H4 (cell line): ENCODE results near the gene CTNNA1. TPM values are rescaled to one million over a fixed set of nuclear protein-coding genes. Genes with fewer than 3 reads are reported as not detected.
"Not testable (repeated sequence)": the region's sequence is repeated elsewhere in the genome, so short reads cannot be mapped to it uniquely, and the experiment has no call there.

Experiments
- DNase-seq: peaks from one replicate; pipeline ENCODE4 v3.0.0-alpha.2; 2015; ENCODE audit warnings: low spot score
- total RNA-seq: library from RNA; depleted of rRNA; stranded (reverse); fragments of >200 nt; shearing (Covaris generic); gene quantifications from 2 replicates; pipeline ENCODE4 v1.2.3, GENCODE V29; 2014

The CTNNA1 gene
- total RNA-seq, 1 experiment from 2014 or later = 228 TPM

DNA sequence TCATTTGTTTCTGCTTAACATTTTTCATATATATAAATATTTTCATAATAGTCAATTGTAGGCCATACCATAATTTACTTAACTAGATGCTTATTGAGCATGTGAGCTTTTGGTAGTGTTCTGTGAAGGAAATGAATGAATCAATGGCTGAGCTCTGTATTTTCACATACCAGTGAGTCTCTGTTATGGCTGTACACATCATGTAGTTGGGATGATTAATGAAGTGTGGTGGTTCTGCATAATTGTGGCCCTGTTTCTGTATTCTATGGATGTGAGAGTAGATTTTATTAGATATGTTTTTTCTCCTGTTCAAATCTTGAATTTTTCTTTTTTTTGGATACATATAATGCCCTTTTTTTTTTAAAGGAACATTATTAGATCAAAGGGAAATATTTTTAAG, 56.2 kb downstream of the CTNNA1 start:
- DNase-seq = no peak

DNA sequence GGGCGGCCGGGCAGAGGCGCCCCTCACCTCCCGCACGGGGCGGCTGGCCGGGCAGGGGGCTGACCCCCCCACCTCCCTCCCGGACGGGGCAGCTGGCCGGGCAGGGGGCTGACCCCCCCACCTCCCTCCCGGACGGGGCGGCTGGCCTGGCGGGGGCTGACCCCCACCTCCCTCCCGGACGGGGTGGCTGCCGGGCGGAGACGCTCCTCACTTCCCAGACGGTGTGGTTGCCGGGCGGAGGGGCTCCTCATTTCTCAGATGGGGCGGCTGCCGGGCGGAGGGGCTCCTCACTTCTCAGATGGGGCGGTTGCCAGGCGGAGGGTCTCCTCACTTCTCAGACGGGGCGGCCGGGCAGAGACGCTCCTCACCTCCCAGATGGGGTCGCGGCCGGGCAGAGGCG, 57.6 kb downstream of the CTNNA1 start:
- not testable (repeated sequence) for DNase-seq

DNA sequence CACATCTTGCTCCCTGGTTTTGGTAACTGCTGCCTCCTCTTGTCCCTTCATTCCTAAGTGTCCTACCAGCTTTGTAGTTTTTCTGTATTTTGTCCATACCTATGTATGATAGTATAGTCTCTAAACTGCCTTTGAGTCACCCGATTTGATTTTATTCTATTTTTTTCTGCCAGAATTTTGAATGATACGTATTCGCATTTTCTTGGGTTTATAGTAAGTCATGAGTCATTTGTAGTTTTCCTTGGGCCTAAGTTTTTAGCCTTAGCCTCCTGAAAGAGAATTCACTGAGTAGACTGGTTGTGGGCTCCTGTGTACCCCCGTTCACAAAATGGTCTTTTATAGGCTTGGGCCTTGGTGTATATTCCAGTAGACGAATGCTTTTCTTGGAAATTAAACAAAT, 62.3 kb downstream of the CTNNA1 start:
- DNase-seq = no peak

DNA sequence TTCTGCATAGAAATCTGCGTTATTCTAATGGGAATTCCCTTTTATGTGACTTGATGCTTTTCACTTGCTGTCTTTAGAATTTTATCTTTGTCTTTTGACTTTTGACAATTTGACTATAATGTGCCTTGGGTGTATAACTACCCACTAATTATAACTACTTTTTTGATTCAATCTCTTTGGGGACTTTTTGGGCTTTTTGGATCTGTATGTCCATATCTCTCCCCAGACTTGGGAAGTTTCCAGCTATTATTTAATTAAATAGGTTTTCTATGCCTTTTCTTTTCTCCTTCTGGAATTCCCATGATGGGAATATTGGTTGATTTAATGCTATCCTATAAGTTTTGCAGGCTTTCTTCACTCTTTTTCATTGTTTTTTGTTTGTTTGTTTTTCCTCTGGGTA, 64.0 kb downstream of the CTNNA1 start:
- DNase-seq = no peak

DNA sequence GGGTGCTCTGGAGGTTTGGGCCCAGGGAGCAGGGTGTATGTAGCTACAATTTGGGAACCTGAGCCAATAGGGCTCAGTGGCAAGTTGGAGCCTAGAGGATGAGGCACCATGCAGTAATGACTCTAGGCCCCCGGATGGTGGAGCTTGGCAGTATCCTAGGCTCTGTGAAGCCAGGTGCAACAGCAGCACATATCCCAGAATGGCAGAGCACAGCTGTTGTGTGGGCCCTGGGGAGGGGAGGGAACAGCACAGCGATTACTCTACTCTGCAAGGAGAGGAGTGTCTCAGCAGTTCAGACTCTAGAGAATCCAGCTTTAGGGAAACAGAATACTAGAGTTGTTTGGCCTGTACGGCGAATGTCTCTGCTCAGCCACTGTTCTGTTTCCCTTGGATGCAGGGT, 65.9 kb downstream of the CTNNA1 start:
- no peak for DNase-seq

DNA sequence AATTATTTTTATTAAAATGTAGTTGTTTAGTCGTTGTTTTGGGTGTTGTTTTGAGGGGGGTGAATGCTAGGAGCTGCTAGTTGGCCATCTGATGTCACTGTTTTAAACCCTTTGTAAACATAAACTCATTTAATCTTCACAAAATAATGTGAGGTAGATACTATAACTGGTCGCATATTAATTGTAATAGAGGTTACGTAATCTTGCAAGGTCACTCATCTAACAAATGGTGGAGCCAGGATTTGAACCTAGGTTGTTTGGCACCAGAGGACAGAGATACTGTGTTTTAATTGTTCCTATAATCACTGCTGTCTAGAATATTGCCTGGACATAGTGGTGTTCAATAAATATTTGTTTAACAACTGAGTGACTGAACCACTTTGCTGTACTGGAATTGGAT, 67.5 kb downstream of the CTNNA1 start:
- no peak for DNase-seq

DNA sequence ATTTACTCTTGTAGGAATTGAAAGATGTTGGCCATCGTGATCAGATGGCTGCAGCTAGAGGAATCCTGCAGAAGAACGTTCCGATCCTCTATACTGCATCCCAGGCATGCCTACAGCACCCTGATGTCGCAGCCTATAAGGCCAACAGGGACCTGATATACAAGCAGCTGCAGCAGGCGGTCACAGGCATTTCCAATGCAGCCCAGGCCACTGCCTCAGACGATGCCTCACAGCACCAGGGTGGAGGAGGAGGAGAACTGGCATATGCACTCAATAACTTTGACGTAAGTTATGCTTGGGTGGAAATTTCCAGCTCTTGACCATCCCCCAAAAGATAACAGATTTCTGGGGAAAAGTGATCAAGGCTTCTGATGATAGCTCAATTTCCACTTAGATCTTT, 71.3 kb downstream of the CTNNA1 start:
- DNase-seq = no peak

DNA sequence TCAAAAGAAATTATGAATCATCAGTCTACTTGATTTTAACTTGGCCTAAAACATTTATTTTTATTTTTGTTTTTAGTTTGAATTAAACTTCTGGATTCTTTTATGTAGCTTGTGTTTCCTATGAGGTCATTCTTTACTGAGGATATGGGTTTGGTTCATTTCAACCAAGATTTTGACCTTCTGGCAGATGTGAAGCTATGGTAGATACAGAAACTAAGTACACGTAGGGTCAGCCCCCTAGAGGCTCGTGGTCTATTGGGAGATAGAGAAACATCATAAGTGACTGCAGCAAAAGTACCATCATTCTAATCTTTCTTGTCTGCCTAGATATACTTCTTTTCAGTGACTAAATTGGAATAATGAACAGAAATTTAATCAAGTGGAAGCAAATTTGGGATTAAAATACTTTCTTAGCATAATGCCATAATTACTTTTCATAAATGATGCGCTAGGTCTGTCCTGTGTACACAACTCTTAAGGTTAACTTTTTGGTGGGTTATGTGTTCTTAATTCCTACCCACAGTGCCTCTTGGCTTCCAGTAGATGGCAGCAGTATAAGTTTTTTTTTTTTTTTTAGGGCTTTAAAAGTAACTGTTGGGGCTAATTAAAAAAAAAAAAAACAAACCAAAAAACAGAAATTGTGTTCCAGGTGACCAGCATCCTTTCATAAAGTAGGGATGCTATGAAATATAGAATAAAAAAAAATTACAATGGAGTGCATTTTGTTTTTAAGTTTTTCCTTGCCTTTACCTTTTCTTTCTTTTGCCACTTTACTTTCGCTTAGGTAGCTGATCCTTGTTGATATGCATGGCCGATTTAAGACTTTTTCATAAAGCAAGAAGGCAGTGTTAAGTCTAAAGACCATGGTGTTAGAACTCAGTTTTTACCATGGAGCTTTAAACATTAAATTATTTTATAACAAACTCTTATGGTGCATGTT, 72.0 kb downstream of the CTNNA1 start:
- peak; percentile 13 for DNase-seq

DNA sequence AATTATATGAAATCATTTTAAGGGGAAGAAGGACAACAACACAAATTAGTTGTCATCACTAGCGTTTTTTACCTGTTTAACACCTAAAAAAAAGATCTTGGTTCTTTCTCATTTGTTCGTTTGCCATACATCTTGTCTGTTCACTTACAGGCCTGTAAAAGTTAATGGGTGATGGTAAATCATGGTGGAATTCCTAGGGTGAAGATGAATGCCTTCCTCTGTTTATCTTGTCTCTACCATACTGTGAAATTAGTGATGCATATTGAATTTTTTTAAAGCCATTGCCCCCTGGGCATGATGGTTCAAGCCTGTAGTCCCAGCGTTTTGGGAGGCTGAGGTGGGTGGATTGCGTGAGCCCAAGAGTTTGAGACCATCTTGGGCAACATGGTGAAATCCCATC, 75.3 kb downstream of the CTNNA1 start:
- no peak for DNase-seq

DNA sequence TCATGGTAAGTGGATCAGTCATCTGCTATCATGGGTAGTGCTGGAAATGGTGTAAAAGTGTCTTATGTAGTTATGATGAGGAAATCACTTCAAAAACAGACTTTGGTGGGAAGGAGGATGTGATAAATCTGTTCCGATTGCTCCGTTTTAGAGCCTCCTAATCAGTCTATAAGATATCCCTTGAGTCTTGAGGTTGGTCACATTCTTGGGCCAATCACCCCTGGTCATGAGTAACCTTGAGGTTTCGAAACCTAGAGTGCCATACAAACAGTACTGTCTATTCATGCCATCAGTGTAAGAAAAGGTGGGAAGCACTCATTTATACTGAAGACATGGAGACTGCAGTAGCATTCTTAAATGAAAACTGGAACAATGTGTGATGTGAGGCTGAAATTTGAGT, 76.1 kb downstream of the CTNNA1 start:
- no peak for DNase-seq

DNA sequence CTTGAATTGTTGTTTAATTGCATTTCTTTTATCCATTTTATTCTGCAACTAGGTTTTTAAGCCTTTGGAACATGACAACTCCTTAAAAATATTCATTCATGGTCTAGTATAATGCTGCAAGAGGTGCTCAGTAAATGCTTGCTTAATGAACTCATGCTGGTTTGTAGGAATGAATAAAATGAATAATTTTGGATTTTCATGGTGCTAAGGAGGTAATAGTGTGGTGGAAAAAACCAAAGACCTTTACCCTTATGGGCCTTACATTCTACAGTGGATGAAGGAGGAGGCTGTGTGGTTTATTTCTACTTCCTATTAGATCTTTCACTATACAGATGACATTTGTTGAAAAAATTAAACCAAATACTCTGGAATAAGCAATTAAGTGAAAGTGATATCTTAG, 78.5 kb downstream of the CTNNA1 start:
- DNase-seq = no peak

DNA sequence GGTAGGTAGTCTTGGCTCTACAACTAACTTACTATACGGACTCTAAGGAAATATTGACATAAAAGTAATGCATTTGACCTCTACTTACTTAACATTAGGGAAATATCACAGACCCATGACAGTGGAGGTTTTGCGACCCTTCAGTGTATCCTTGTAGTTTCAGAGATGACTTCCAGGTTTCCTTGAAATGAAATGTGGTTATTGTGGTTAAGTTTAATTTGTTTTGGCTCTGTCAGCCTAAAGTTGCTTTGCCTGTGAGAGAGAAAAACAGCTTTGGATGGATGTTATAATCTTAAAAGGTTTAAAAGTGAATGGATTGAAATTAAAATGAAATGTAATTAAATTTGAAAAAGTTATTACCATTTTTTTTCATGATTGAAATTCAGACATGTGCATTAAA, 79.0 kb downstream of the CTNNA1 start:
- peak; percentile 6 for DNase-seq

DNA sequence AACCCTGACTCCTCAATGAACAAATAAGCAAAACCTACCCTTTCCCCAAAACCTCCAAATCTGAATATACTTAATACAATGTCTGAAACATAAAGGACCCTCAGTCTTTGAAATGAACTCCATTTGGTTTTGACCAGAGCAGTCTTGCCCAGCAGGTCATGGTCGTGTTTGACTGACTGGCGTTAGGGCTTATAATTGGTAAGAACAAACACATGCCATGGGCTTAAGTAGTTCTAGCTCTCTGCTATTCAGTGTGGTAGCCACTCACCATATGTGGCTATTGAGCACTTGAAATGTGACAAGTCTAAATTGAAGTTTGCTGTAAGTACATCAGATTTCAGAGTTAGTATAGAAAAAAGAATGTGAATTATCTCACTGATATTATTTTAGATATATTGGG, 79.9 kb downstream of the CTNNA1 start:
- no peak for DNase-seq

DNA sequence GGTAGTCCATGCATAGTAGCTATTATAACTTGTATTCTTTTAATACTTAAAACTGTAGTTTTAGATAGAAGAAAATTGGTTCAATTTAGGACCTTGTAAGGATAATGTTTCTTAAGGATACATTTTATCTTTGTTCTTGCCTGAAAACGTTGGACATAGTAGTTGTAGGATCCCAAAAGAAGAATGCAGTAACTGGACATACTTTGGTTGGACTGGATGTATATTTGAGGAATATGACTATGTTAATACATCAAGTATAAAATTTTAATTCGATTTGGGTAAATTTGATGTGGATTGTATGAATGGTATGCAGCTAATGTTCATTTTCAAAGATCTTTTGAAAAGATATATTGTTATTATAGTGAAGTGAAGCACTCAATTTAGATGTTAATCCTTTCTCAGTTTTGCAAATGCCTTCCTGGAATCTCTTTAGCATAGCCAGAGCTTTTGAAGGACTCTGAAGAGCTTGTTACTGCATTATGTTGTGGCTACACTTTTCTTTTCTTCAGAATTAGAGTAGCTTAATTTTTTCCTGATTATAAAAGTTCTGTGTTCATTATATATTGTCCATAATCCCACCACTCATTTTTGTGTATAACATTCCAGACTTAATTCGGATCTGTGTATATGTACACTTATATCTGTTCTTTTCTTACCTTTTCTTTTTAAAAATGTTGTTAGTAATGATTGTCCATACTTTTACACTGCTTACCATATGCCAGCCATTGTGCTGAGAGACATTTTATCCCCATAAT, 80.7 kb downstream of the CTNNA1 start:
- no peak for DNase-seq

DNA sequence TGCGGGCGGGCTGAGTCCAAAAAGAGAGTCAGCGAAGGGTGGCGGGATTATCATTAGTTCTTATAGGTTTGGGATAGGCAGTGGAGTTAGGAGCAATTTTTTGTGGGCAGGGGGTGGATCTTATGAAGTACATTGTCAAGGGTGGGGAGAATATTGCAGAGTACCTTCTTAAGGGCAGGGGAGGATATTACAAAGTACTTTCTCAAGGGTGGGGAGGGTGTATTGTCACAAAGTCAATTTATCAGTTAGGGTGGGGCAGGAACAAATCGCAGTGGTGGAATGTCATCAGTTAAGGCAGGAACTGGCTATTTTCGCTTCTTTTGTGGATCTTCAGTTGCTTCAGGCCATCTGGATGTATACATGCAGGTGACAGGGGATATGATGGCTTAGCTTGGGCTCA, 81.6 kb downstream of the CTNNA1 start:
- not testable (repeated sequence) for DNase-seq

DNA sequence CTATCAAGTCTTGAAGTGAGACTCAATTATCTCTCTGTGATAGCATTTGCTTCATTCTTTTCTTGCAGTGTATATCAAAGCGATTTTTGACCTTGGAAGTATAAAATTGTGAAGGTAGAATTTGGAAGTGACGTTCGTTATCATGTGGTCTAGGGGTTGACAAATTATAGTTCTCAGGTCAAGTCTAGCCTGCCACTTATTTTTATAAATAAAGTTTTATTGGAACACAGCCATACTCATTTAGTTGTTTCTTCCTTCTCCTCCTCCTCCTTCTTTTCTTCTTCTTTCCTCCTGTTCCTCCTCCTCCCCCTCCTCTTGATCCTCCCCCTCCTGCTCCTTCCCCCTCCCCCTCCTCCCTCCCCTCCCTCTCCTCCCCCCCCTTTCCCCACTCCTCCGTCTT, 83.9 kb downstream of the CTNNA1 start:
- no peak for DNase-seq

DNA sequence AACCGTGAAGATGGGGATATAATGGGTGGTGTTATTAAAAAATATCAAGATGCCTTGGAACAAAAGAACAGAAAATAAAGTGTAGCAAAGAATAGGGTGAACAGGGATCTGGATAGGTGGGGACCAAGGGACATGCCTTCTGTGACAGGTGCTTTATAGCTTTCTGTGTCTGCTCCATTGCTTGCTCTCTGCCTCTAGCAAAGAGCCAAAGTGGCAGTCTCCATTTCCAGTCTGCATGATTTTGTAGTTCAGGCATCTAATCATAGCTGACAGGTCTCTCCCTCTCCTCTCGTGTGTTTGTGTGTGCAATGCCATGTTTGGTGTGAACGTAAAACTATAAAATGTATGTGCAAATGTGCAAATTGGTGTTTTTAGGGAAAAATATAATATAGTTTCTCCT, 86.9 kb downstream of the CTNNA1 start:
- DNase-seq = no peak

DNA sequence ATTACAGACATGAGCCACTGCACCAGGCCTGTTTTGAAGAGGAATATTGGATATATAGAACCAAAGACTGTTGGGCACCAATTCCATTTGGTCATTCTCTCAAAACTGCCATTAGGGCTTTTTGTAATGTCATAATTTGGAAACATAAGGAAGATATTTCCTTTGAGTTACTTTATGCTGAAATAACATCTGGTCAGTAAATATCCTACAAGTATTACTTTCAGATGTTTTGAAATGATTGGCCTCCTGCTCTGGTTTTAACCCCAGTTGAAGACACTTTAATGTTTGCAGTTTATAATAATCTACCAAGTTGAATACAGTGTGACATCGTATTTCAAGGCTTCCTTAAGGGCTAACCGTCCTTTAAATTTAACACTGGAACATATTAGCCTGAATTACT, 88.3 kb downstream of the CTNNA1 start:
- no peak for DNase-seq

DNA sequence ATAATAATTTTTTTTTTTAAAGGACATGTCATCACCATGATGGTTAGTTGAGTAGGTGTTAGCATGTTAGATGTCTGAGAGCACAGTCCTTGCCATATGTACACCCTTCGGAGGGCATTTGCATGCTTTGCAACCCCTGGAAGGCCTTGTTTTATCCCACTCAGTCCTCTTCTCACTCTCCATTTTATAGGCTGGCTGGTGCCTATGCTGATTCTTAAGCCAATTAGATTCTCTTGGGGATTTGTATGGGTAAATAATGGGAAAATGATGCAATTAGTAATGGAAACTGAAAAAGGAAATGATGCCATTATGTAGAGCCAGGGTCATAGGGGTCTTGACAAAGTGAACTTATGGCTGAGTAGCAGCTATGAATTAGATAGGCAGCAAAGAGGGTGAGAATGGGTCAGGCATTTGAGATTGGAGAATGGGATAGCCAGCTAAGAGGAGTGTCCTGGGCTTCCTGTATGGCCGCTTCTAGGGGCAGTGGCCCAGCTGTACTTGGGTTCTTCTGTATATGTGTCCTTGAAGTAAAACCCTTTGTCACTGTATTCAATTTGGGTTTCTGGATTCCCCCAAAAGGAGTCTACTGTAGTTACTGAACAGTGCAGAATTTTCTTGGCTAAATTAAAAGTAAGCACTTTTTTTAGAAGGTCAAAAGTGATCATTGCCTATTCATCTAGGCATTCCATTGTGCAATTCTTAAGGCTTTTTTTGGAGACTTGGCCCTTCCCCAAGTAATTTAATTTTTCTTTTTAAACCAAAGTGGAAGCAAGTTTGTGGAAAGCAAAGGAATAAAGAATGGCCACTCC, 90.3 kb downstream of the CTNNA1 start:
- DNase-seq = no peak

DNA sequence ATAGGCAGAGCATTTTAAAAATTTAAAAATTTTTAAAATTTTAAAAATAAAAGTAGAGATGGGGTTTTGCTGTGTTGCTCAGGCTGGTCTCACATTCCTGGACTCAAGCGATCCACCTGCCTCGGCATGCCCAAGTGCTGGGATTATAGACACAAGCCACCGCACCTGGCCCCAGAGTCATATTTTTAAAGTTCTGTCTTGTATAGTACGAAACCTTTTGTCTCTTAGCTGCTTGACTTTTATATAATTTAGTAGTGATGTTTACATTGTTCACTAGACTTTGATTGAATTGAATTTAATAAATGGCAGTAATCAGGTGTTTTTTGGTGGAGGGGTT, 90.9 kb downstream of the CTNNA1 start:
- no peak for DNase-seq

DNA sequence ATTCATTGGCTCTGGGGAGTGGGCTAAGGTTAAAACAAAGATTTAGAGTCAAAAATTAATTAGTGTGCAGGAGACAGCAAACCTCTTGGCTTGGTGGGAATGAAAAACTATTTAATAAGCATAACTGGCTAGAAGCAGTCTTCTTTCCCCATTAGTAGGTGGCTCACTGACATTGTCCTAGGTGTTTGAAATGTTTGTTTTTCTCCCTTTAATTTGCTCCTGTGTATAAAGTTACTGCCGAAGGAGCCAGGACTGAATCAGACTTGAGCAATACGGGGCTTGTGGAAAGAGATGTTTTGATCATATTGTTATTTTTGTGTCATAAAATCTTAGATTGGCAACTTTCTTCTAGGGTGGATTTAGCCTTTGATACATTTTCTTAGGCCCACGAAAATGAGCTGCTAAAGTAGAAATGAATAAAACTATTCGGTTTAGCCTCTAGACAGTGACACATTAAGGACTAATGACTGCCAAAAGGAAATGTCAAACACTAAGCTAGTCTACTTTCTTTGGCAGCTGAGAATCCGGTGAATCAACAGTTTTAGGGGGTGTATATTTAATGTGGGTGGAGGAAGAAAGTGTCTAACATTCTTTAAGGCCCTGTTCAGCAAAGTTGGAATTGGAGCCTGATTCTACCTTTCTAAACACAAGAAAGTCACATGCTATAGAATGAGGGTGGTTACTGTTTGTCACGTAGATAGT, 91.7 kb downstream of the CTNNA1 start:
- peak; percentile 21 for DNase-seq

DNA sequence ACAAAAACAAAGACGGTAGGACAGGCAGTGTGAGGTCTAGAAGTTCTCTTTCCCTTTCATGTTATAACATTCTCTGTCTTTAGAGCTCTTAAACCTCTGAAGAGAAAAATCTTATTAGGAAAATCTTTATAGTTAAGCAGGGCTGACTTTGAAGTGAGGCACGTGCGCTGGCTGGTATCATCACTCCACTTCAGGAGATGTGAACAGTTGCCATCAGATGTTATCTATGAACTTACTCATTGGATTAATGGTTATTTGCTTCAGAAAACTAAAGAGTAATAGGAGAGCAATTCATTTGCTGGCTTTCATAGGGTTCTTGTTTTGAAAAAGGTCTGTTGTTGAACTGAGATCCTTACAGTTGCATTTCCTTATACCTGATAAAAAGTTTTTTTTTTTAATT, 96.2 kb downstream of the CTNNA1 start:
- DNase-seq = no peak
